Heart left ventricle (tissue), 16 donors: ENCODE results near the gene SMPX. TPM values are rescaled to one million over a fixed set of nuclear protein-coding genes. Genes with fewer than 3 reads are reported as not detected.

ENCODE experiments used
- ATAC-seq, 4 donors: fragments of 200-7000 bp; cut with Tn5 transposase; one replicate each; pipeline ENCODE4 v1.9.1; 2020 to 2022; ENCODE audit warnings: moderate library complexity in 4 of 4, mild to moderate bottlenecking in 3 of 4, moderate number of reproducible peaks in 1 of 4
- DNase-seq, 5 donors: peaks; one replicate each; pipeline ENCODE4 v3.0.0-alpha.2; 2020
- H3K27ac ChIP-seq, 12 donors: fragments of 200-600 bp; sonication (generic) in 4 of 12; one replicate each; pipeline versions ENCODE4 v1.5.0 to v1.8.0; 2016 to 2022; ENCODE audit warnings: mild to moderate bottlenecking in 2 of 12
- H3K27me3 ChIP-seq, 9 donors: fragments of 200-600 bp; sonication (generic) in 2 of 9; one replicate each; pipeline versions ENCODE4 v1.5.1 to v1.8.0; 2016 to 2022; ENCODE audit warnings: mild to moderate bottlenecking in 3 of 9
- H3K36me3 ChIP-seq, 9 donors: fragments of 200-600 bp; sonication (generic) in 2 of 9; one replicate each; pipeline versions ENCODE4 v1.5.0 to v1.8.0; 2018 to 2022; ENCODE audit warnings: mild to moderate bottlenecking in 2 of 9
- H3K4me1 ChIP-seq, 12 donors: fragments of 200-600 bp; sonication (generic) in 4 of 12; one replicate each; pipeline versions ENCODE4 v1.5.0 to v1.8.0; 2016 to 2022; ENCODE audit warnings: mild to moderate bottlenecking in 3 of 12
- H3K4me3 ChIP-seq, 12 donors: fragments of 200-600 bp; sonication (generic) in 4 of 12; one replicate each; pipeline versions ENCODE4 v1.5.0 to v1.8.0; 2017 to 2022; ENCODE audit warnings: mild to moderate bottlenecking in 9 of 12, moderate library complexity in 4 of 12
- H3K9me3 ChIP-seq, 12 donors: fragments of 200-600 bp; sonication (generic) in 4 of 12; one replicate each; pipeline versions ENCODE4 v1.5.0 to v1.8.0; 2016 to 2022; ENCODE audit warnings: mild to moderate bottlenecking in 1 of 12
- CTCF ChIP-seq, 12 donors: fragments of 200-600 bp; sonication (generic) in 4 of 12; IDR thresholded peaks; one replicate each; pipeline versions ENCODE4 v1.5.0 to v1.8.0; 2018 to 2022; ENCODE audit warnings: antibody characterized with exemption in 12 of 12, mild to moderate bottlenecking in 5 of 12
- POLR2A ChIP-seq, 2 donors: fragments of 450-650 bp; IDR thresholded peaks; one replicate each; pipeline ENCODE4 v1.6.1; 2017; ENCODE audit warnings: antibody characterized with exemption in 2 of 2, mild to moderate bottlenecking in 2 of 2, moderate library complexity in 2 of 2
- WGBS, 4 donors: extraction: QIAGEN DNeasy Blood & Tissue Kit in 2 of 4; methylation state at CpG; one replicate each; pipeline versions ENCODE4 v1.1.5 to v1.1.7; 2013 to 2018; 5-methylcytosine and 5-hydroxymethylcytosine counted together
- intact Hi-C, 10 donors: fragments of 100-400 bp; cut with DNase I; formaldehyde crosslinking; loops; one replicate each; pipeline versions ENCODE4 v1.11.1 to v1.14.2; 2022
- polyA plus RNA-seq, 2 donors: library from polyadenylated mRNA; stranded (reverse); fragments of 200-250 nt; gene quantifications; one replicate each; pipeline ENCODE4 v1.2.3, GENCODE V29; 2013
- total RNA-seq, 9 donors: library from RNA; depleted of rRNA in 2 of 9; stranded (reverse); fragments of >200 nt in 2 of 9; fragmentation: NEBNext Ultra II Directional in 3 of 9; extraction: Animal tissue kit (Norgen Biotek cat#: 25700) in 3 of 9; gene quantifications; one replicate each; pipeline versions ENCODE4 v1.1.0 to v1.2.4, GENCODE V29; 2016 to 2023
- donor health status: ischemic (EF 13 %, LVEDD 7.1; RV severe dilation, severe dysfunction).
- donor health status: healthy with polysubstance abuse.
- donor health status: DM: no; HTN: yes; CAD: no.
- donor health status: DM: no; HTN: no; CAD: no.
- donor health status: ischemic (EF 25% LVEDD 6.9; RV normal size, moderate dysfunction).
- donor health status: ischemic (EF 25% LVEDD 5.7; RV mildly dilated, moderate dysfunction).
- donor health status: healthy.
- donor health status: DM: yes; HTN: yes; CAD: no.
- donor health status: ischemic (EF 35%, LVEDD 5.7; RV mildly dilated, moderate dysfunction).
- donor health status: nonischemic (EF 11% LVEDD 7.7; RV severe dilation, severe dysfunction).
- donor health status: DM: yes; HTN: yes; CAD: no.
- donor health status: PGD.
- donor health status: ischemic (EF 29% LVEDD 5.4; RV normal size, mild dysfunction).
- donor health status: nonischemic (EF 23%, LVEDD 6.1; RV moderate dilation, normal function).

The SMPX gene
- total and polyA plus RNA-seq, 11 donors = 340 to 972 (median 694) TPM

- H3K9me3 ChIP-seq = no peaks in the 10 kb centered on the region
- H3K27me3 ChIP-seq = peaks cover 0 to 31% (median 0%) of the 10 kb centered on the region in 9 donors
- 63 to 82% (median 66%) methylated on average over 1 of the region's 1 CpG for WGBS, 4 donors
- intact Hi-C loops = no loop called here
- no peak overlapping the region for H3K27ac ChIP-seq
- H3K36me3 ChIP-seq = peaks cover 0 to 19% (median 4%) of the 10 kb centered on the region in 9 donors
- TF ChIP-seq CTCF (IDR thresholded peaks at IDR 0.05) (no peak), POLR2A (IDR thresholded peaks at IDR 0.05) (no peak)
- peaks cover 0 to 3% (median 0%) of the 10 kb centered on the region in 12 donors for H3K4me1 ChIP-seq
- DNase-seq (no peak), ATAC-seq (no peak)
- H3K4me3 ChIP-seq = no peak overlapping the region
Measured at GRCh38 chrX:21733705-21734104, 24.2 kb downstream of the SMPX start.

- Histone ChIP-seq H3K4me3 (no peak overlapping the region), H3K27ac (no peak overlapping the region), H3K9me3 (no peaks in the 10 kb centered on the region), H3K27me3 (peaks cover 0 to 33% (median 0%) of the 10 kb centered on the region in 9 donors), H3K4me1 (peaks cover 0 to 30% (median 0%) of the 10 kb centered on the region in 12 donors), H3K36me3 (peaks cover 0 to 14% (median 0%) of the 10 kb centered on the region in 9 donors)
- no peak for ATAC-seq
- intact Hi-C loops = no loop called here
- no peak for TF ChIP-seq POLR2A (IDR thresholded peaks at IDR 0.05)
- TF ChIP-seq CTCF (IDR thresholded peaks at IDR 0.05) = no peak
- DNase-seq = no peak
Measured at GRCh38 chrX:21730026-21730425, 27.9 kb downstream of the SMPX start.

DNA sequence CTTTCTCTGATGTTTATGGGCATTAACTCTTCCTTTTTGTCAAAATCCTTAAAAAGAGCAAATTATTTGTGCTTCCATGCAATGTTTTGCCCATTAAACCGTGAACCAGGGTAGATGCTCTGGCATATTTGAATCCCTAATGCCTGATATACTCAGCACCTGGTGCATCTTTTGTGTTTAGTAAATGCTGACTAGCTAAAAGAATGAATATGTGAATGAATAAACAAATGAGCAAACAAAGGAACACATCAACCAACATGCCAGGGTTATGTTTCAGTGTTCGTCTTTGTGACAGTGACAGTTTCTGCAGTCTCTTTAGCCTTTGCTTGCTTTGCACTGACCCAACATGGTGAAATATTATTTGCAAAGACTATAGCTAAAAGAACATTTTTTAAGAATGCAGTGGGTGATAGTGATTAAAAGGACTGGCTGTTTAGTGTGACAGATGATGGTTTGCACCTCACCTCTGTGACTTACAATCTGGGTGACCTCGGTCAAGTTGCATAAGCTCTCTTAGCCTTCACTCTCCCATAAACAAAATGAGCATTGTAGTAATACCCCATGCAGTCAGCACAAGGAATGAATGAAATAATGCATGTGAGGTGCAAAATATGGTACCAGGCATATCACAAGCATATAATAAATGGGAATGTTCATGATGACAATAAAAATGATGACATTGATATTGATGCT, 29.5 kb downstream of the SMPX start:
- no peaks in the 10 kb centered on the region for H3K9me3 ChIP-seq
- H3K36me3 ChIP-seq = peaks cover 0 to 5% (median 0%) of the 10 kb centered on the region in 9 donors
- no peak overlapping the region for H3K4me3 ChIP-seq
- H3K27me3 ChIP-seq = peaks cover 0 to 21% (median 0%) of the 10 kb centered on the region in 9 donors
- intact Hi-C loops = loop anchor here in 1 of 10 donors (10.0 kb wide), 1 partner anchor 1194 kb away; no protein-coding TSS in a partner anchor
- H3K4me1 ChIP-seq = peaks cover 0 to 30% (median 0%) of the 10 kb centered on the region in 12 donors
- ATAC-seq (no peak), DNase-seq (no peak)
- WGBS, 4 donors = 45 to 61% (median 54%) methylated on average over 3 of the region's 3 CpGs
- no peak overlapping the region for H3K27ac ChIP-seq
- TF ChIP-seq POLR2A (IDR thresholded peaks at IDR 0.05) (no peak), CTCF (IDR thresholded peaks at IDR 0.05) (no peak)

DNA sequence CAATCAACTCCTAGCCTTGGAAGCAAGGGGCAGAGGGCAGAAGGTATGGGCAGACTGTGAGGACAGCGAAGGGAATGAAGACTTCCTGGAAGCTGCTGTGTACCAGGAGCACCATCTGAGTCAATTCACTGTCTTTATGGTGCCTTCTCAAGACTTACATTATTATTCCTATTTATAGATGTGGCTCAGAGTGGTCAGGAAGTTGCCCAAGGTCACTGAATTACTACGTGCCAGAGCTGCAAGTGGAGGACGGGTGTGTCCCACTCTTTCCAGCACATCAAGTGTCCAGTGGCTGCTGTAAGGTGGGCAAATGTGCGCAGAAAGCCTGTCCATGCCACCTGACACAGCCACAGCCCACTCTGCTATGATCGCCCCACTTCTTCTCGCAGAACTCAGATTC, 32.0 kb downstream of the SMPX start:
- DNase-seq = peak in 1 of 5 donors; percentile 27
- Histone ChIP-seq H3K4me3 (no peak overlapping the region), H3K36me3 (no peaks in the 10 kb centered on the region), H3K4me1 (peaks cover 0 to 31% (median 0%) of the 10 kb centered on the region in 12 donors), H3K27me3 (peaks cover 0 to 11% (median 0%) of the 10 kb centered on the region in 9 donors), H3K27ac (peak overlapping the region in 3 of 12 donors; percentile 34 to 53 (median 47)), H3K9me3 (no peaks in the 10 kb centered on the region)
- WGBS, 4 donors = 43 to 48% (median 44%) methylated on average over 6 of the region's 6 CpGs
- TF ChIP-seq CTCF (IDR thresholded peaks at IDR 0.05) (no peak), POLR2A (IDR thresholded peaks at IDR 0.05) (no peak)
- intact Hi-C loops = loop anchor here in 1 of 10 donors (10.0 kb wide), 1 partner anchor 1191 kb away; no protein-coding TSS in a partner anchor
- peak; percentile 33 to 60 (median 60) for ATAC-seq
